Cardiac fibroblast (primary cell): ENCODE measurements around the gene ADARB1.

Source experiments
- DNase-seq, 2 donors: peaks; one replicate each; pipeline versions ENCODE4 v3.0.0 to v3.0.0-alpha.2; 2010; ENCODE audit warnings: low read depth in 2 of 2
- H3K4me3 ChIP-seq, 2 donors: replicated peaks in 1 of 2; 1 replicate in 1 of 2; 2 replicates in 1 of 2; pipeline ENCODE4 v1.5.1; 2011; ENCODE audit warnings: low read depth in 2 of 2, low read length in 2 of 2, mild to moderate bottlenecking in 2 of 2, moderate library complexity in 1 of 2
- CTCF ChIP-seq: IDR thresholded peaks from one replicate; pipeline ENCODE4 v1.5.1; 2011; ENCODE audit warnings: low read depth, mild to moderate bottlenecking, low read length, inconsistent platforms

ADARB1 gene

DNA sequence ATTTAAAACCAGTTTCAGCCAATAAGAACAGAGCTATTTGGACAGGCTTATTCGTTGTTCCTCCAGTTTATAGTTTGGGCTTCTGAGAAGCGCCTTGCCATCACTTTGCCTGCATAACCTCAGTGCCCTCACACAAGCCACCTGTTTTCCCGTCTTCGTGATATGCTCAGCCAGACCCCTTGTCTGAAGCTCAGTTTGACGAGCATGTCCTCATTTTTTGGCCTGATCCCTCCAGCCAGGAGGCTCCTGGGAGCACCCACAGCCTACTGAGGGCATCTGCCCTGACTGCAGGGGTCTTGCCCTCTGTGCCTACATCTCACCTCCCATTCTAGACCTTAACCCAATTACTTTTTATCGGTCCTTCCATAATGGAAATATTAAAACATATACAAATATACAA, 95.3 kb downstream of the ADARB1 start:
- H3K4me3 ChIP-seq: no peak overlapping the region
- DNase-seq: no peak
- TF ChIP-seq CTCF: no peak

GRCh38 chr21:45170987-45171386, 96.6 kb downstream of the ADARB1 start:
- DNase-seq: no peak
- TF ChIP-seq CTCF: no peak
- H3K4me3 ChIP-seq: no peak overlapping the region

GRCh38 chr21:45172420-45172819, 98.0 kb downstream of the ADARB1 start:
- DNase-seq: no peak
- no peak overlapping the region for H3K4me3 ChIP-seq
- no peak for TF ChIP-seq CTCF

DNA sequence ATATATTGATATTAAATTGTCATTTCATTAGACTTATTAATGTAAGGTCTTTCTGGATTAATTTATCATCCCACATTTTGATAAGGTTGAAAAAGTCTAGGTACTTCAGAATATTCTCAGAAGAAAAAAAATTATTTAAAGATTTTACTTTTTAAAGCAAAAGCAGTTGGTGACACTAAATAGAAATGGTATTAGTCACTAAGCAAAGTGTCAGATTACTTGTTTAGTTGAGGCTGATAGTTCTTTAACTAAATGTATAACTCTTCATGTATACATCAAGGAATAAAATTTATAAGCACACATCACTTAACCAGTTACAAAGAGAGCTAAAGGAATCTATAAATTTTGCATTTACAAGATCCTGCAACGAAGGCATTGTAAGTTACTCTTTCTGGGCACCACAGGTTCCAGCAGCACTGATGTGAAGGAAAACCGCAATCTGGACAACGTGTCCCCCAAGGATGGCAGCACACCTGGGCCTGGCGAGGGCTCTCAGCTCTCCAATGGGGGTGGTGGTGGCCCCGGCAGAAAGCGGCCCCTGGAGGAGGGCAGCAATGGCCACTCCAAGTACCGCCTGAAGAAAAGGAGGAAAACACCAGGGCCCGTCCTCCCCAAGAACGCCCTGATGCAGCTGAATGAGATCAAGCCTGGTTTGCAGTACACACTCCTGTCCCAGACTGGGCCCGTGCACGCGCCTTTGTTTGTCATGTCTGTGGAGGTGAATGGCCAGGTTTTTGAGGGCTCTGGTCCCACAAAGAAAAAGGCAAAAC, 101.1 kb downstream of the ADARB1 start:
- no peak for DNase-seq
- no peak overlapping the region for H3K4me3 ChIP-seq
- TF ChIP-seq CTCF: no peak

GRCh38 chr21:45176141-45176540, 101.8 kb downstream of the ADARB1 start:
- no peak for DNase-seq
- H3K4me3 ChIP-seq: no peak overlapping the region
- TF ChIP-seq CTCF: no peak

- TF ChIP-seq CTCF: no peak
- no peak overlapping the region for H3K4me3 ChIP-seq
- no peak for DNase-seq
Observed at GRCh38 chr21:45177039-45177438, 102.7 kb downstream of the ADARB1 start.
